Putamen (tissue), 1 donor: Measurements from ENCODE around the gene CCL21.
A peak's percentile ranks its signal among the peaks of the same experiment; 100 is the strongest.
"Not testable (repeated sequence)": the region's sequence is repeated elsewhere in the genome, so short reads cannot be mapped to it uniquely, and the experiment has no call there.

ENCODE experiments used
- DNase-seq: peaks from one replicate; pipeline ENCODE4 v3.0.0-alpha.2; 2016; ENCODE audit warnings: low spot score

Gene CCL21, protein sequence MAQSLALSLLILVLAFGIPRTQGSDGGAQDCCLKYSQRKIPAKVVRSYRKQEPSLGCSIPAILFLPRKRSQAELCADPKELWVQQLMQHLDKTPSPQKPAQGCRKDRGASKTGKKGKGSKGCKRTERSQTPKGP

GRCh38 chr9:34710023-34710422 is at the start of gene CCL21:
Gene CCL21, minus strand, starts transcription at chr9:34710136. Its CDS starts 70 bp downstream, at chr9:34710066.
- DNase-seq: no peak

DNA sequence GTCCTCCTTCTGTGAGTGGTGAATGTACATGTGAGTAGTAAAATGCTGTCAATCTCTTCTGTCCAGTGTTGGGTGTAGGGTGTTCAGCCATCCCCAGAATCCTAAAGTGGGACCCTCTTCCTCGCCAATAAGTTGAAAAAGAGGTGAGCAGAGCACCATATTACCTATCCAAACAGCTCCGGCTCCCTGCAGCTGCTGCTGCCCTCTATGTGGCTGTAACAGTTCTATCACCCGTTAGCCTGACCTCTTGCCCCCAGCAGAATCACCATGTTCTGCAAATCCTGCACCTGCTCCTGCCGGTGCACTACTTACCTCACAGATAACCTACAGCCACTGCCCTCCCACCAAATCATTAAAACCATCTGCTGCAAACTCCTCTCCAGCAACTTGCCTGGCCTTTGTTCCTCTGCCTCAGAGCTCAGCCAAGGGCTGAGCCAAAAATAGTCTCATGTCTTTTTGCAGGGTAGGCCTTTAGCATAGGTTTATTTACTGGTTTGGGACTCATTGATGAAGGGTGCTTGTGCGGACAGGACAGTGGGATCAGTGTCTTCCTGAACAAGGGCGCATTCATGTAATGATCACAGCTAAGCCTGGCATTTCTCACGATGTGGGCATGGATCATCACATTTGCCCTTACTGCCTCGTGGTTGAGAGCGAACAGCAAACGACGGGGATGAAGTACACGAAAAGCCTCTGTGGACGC is 49.6 kb upstream of the CCL21 start:
- peak; percentile 67 for DNase-seq

GRCh38 chr9:34750320-34750719 is 40.4 kb upstream of the CCL21 start:
- not testable (repeated sequence) for DNase-seq

DNA sequence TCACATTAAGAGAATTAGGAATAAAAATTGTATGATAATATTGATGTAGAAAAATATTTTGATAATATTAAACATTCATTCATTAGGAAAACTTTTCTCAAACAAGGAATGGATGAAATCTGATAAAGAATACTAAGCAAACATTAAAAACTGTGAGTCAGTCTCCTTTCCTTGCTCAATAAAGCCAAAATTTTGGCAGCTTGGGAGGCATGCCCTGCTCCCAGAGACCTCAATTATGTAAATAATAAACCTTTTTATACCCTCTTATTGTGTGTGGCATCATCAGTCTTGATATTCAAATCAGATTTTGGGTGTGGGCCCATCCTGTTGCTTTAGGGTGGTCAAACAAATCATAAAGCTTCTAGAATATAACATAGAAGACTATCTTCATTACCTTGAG is 36.6 kb upstream of the CCL21 start:
- DNase-seq: no peak

DNA sequence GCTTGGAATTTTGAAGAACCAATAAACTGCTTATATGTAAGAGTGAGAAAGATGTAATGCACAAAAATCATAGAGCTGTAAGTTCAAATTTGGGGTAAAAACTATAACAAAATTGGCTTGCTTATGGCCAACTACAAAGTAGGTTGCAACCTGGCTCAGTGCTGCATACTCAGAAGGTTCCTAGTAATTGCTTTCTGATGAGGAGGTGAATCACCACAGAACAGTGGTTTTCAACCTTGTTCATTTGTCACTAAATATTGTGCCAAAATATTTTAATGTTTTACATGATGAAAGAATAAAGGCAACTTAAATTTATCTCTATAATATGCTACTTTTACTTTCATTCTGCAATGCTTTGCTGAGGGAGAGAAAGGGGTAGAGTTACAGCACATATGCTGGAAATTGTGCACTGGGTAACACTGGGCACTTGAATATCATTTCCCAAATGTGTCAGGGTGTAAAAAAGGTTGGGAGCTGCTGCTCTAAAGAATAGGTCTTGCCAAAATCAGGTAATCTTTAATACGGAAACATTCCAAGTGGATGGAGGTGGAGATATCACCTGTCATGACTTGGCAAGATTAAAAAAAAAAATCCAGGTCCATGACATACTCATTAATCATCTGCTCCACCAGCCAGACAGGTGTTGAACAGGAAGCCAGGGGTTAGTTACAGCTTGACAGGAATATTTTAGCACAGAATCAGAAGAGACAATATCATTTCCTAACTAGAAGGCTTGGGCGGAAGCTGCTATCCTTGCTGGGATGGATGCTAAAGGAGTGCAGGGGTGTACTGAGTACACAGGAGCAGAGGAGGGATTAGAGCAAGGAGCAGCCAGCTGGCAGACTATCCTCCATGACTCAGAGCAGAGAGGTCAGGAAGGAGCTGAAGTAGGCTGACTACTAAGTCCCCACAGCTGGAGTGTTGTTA is 34.6 kb upstream of the CCL21 start:
- DNase-seq: no peak

DNA sequence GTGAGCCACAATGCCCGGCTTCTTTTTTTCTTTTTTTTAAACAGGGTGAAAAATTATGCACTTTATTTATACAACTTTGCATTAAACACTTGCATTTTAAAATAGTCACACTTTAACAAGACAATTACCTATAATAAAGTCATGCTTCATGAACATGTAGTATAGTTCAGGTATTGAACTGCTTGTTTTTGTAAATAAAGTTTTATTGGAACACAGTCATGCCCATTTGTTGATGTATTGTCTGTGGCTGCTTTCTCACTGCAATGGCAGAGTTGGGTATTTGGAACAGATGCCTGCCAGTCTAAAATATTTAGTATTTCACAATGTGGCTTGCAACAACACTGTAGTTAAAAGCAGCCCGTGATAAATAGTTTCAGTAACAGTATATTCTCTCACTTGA is 32.8 kb upstream of the CCL21 start:
- DNase-seq: no peak

DNA sequence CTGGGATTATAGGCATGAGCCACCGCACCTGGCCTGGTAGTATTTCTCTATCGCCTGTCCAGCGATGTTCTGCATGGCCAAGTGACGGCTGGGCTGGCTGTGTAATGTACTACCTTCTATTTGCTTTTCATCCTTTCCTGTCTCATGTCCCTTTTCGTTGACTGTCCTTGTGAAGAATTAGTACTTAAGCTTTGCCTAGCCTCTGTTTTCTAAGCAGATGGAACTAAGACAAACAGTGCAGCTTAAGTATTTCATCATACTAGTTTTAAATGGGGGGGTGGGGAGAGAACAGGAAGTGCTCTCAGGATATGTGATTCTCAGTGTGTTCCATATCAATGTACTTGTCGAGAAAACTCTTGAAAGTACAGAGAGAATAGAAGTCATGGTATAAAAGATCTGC is 31.7 kb upstream of the CCL21 start:
- DNase-seq: no peak

DNA sequence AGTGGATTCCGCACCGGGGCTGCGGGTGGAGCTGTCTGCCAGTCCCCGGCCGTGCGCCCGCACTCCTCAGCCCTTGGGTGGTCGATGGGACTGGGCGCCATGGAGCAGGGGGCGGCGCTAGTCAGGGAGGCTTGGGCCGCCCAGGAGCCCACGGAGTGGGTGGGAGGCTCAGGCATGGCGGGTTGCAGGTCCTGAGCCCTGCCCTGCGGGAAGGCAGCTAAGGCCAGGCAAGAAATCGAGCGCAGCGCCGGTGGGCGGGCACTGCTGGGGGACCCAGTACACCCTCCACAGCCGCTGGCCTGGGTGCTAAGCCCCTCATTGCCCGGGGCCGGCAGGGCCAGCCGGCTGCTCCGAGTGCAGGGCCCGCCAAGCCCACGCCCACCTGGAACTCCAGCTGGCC is 30.2 kb upstream of the CCL21 start:
- DNase-seq: not testable (repeated sequence)

GRCh38 chr9:34737677-34738260 is 27.8 kb upstream of the CCL21 start:
- no peak for DNase-seq

DNA sequence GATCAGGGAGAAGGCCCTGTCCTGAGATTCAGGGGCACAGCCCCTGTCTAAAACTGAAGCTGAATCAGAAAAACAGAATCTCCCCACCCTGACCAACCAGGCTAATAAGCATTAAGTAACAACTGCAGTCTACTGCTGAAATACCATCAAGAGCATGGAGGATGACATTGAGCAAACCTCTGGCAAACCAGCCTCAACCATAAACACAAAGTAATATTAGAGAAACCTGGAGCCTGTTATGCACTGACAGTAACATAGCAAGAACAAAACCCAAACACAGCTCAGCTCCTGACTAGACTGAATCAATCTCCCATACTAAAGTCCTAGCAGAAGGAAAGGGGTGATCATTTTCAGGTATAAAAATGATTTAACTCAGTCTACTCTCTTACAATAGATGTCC is 24.8 kb upstream of the CCL21 start:
- DNase-seq: no peak

GRCh38 chr9:34732886-34733285 is 22.9 kb upstream of the CCL21 start:
- DNase-seq: no peak

- no peak for DNase-seq
Observed at GRCh38 chr9:34732478-34732877, 22.5 kb upstream of the CCL21 start.

DNA sequence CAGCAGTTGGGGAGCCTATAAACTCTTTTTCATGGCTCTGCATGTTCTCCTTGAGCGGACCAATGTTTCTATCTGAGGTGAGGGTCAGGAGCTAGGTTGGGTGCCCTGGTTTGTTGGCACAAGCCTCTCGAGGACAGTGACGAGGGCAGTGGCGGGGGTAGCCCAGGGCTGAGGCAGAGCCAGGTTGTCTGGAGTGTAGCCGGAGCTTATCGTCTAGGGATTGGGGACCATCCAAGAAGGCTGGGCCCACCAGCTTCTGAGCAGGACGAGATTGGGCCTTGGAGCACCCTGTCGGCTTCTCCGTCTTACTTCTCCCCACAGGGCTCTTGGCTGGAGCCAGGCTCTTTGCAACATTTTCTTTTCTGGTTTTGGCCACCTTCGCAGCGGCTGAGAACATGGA is 13.2 kb upstream of the CCL21 start:
- DNase-seq: no peak

DNA sequence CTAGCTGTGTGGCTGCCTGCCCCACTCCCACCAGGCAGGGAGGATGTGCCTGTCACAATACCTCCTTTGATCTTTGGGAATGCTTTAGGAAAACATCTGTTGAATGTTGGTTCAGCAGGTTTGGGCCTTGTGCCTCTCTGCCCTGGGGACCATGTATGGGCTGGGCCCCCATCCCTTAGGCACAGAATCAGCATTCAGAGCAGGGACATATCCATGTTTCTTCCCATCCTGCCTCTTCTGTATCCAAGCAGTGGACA is 9.8 kb upstream of the CCL21 start:
- DNase-seq: not testable (repeated sequence)

DNA sequence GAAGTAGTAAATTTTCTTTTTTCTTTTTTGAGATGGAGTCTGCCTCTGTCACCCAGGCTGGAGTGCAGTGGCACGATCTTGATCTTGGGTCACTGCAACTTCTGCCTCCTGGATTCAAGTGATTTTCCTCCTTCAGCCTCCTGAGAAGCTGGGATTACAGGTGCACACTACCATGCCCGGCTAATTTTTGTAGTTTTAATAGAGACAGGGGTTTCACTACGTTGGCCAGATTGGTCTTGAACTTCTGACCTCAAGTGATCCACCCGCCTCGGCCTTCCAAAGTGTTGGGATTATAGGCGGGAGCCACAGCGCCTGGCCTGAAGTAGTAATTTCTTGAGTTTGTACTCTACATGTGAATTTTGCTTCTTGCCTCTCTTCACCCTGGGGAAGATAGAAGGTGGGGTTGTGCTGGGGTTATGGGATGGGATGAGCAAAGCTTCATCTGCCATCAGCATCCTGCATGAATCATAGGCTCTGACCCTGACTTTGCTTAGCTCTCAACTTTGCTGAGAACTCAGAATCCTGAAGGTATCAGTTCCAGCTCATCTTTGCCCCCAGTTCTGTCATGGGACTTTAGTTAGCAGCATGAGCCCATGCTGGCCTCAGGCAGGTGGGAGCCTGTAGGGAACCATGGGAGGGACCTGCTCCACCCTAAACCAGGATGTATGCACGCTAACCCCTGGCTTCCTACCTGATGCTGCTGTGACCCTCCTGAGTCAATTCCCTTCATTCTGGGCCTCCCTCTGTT is 9.3 kb upstream of the CCL21 start:
- no peak for DNase-seq

GRCh38 chr9:34717996-34718614 is 8.2 kb upstream of the CCL21 start:
- DNase-seq: no peak

GRCh38 chr9:34716711-34717110 is 6.8 kb upstream of the CCL21 start:
- DNase-seq: no peak

GRCh38 chr9:34715639-34716215 is 5.8 kb upstream of the CCL21 start:
- no peak for DNase-seq

GRCh38 chr9:34714007-34714406 is 4.1 kb upstream of the CCL21 start:
- DNase-seq: no peak

GRCh38 chr9:34712140-34712539 is 2.2 kb upstream of the CCL21 start:
- no peak for DNase-seq

DNA sequence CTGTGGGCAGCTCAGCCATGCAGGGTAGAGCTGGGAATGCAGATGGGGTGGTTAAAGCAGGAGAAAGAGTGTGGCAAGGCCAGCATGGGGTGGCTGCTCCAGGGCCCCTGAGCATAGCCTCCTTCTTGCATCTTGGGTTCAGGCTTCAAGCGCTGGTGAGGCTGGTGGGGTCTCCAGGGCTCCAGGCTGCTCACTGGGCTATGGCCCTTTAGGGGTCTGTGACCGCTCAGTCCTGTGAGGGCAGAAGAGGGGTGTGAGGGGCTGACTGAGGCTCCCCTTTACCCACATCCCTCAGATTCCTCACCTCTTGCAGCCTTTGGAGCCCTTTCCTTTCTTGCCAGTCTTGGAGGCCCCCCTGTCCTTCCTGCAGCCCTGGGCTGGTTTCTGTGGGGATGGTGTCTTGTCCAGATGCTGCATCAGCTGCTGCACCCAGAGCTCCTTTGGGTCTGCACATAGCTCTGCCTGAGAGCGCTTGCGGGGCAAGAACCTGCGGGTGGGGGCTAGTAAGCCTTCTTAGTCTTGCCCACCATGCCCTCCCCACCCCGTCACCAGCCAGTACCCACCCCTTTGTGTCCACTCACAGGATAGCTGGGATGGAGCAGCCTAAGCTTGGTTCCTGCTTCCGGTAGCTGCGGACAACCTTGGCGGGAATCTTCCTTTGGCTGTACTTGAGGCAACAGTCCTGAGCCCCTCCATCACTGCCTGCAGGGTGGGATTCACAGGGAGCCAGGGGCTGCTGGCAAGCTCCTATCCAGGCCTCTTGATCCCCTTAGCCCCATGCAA is 549 bp downstream of the CCL21 start:
- DNase-seq: no peak
